ENCODE results near the gene BCAS3. TPM values are rescaled to one million over a fixed set of nuclear protein-coding genes. Genes with fewer than 3 reads are reported as not detected.

BCAS3 gene
- total RNA-seq, 1 donor from 2014 or later, result 38.1 TPM

GRCh38 chr17:61316633-61317032 is 639.0 kb downstream of the BCAS3 start:
- no peak for DNase-seq (ENCODE audit: low spot score)
- Mint-ChIP-seq H3K27ac (ENCODE audit: unreplicated experiment) (no peak overlapping the region), H3K4me1 (ENCODE audit: unreplicated experiment) (no peaks in the 10 kb centered on the region), H3K36me3 (ENCODE audit: low read depth, unreplicated experiment) (no peaks in the 10 kb centered on the region), H3K27me3 (ENCODE audit: unreplicated experiment) (peaks cover 5% of the 10 kb centered on the region), H3K9me3 (ENCODE audit: unreplicated experiment) (no peaks in the 10 kb centered on the region), H3K4me3 (ENCODE audit: unreplicated experiment) (no peak overlapping the region)
- no peak for TF ChIP-seq CTCF (IDR thresholded peaks at IDR 0.05; ENCODE audit: unreplicated experiment)

- TF ChIP-seq CTCF (IDR thresholded peaks at IDR 0.05; ENCODE audit: unreplicated experiment), result no peak
- H3K27ac Mint-ChIP-seq (ENCODE audit: unreplicated experiment), result no peak overlapping the region
- no peaks in the 10 kb centered on the region for H3K36me3 Mint-ChIP-seq (ENCODE audit: low read depth, unreplicated experiment)
- H3K9me3 Mint-ChIP-seq (ENCODE audit: unreplicated experiment), result no peaks in the 10 kb centered on the region
- peaks cover 5% of the 10 kb centered on the region for H3K27me3 Mint-ChIP-seq (ENCODE audit: unreplicated experiment)
- no peak overlapping the region for H3K4me3 Mint-ChIP-seq (ENCODE audit: unreplicated experiment)
- H3K4me1 Mint-ChIP-seq (ENCODE audit: unreplicated experiment), result peaks cover 2% of the 10 kb centered on the region
- no peak for DNase-seq (ENCODE audit: low spot score)
Measured at GRCh38 chr17:61317779-61318178, 640.1 kb downstream of the BCAS3 start.

GRCh38 chr17:61318684-61319098 is 641.0 kb downstream of the BCAS3 start:
- H3K4me1 Mint-ChIP-seq (ENCODE audit: unreplicated experiment), result peaks cover 6% of the 10 kb centered on the region
- H3K27me3 Mint-ChIP-seq (ENCODE audit: unreplicated experiment), result peaks cover 5% of the 10 kb centered on the region
- TF ChIP-seq CTCF (IDR thresholded peaks at IDR 0.05; ENCODE audit: unreplicated experiment), result no peak
- H3K4me3 Mint-ChIP-seq (ENCODE audit: unreplicated experiment), result no peak overlapping the region
- H3K36me3 Mint-ChIP-seq (ENCODE audit: low read depth, unreplicated experiment), result no peaks in the 10 kb centered on the region
- H3K27ac Mint-ChIP-seq (ENCODE audit: unreplicated experiment), result no peak overlapping the region
- DNase-seq (ENCODE audit: low spot score), result no peak
- no peaks in the 10 kb centered on the region for H3K9me3 Mint-ChIP-seq (ENCODE audit: unreplicated experiment)

GRCh38 chr17:61321344-61321743 is 643.7 kb downstream of the BCAS3 start:
- Mint-ChIP-seq H3K4me3 (ENCODE audit: unreplicated experiment) (no peak overlapping the region), H3K27ac (ENCODE audit: unreplicated experiment) (no peak overlapping the region), H3K27me3 (ENCODE audit: unreplicated experiment) (peaks cover 5% of the 10 kb centered on the region), H3K4me1 (ENCODE audit: unreplicated experiment) (peaks cover 10% of the 10 kb centered on the region), H3K9me3 (ENCODE audit: unreplicated experiment) (no peaks in the 10 kb centered on the region), H3K36me3 (ENCODE audit: low read depth, unreplicated experiment) (no peaks in the 10 kb centered on the region)
- DNase-seq (ENCODE audit: low spot score), result no peak
- no peak for TF ChIP-seq CTCF (IDR thresholded peaks at IDR 0.05; ENCODE audit: unreplicated experiment)

- Mint-ChIP-seq H3K4me1 (ENCODE audit: unreplicated experiment) (peaks cover 10% of the 10 kb centered on the region), H3K27me3 (ENCODE audit: unreplicated experiment) (peaks cover 3% of the 10 kb centered on the region), H3K36me3 (ENCODE audit: low read depth, unreplicated experiment) (no peaks in the 10 kb centered on the region), H3K27ac (ENCODE audit: unreplicated experiment) (no peak overlapping the region), H3K4me3 (ENCODE audit: unreplicated experiment) (no peak overlapping the region), H3K9me3 (ENCODE audit: unreplicated experiment) (no peaks in the 10 kb centered on the region)
- no peak for TF ChIP-seq CTCF (IDR thresholded peaks at IDR 0.05; ENCODE audit: unreplicated experiment)
- no peak for DNase-seq (ENCODE audit: low spot score)
Measured at GRCh38 chr17:61322325-61323002, 644.8 kb downstream of the BCAS3 start.
